Epithelial cell of prostate (primary cell): ENCODE measurements around the gene P3H2.

Experiments used
- DNase-seq: peaks from one replicate; pipeline ENCODE4 v3.0.0-alpha.2; 2011; ENCODE audit warnings: low read depth, low spot score
- H3K27ac ChIP-seq: fragments of 450-650 bp; 2 replicates; pipeline ENCODE4 v1.5.1; 2017; ENCODE audit warnings: mild to moderate bottlenecking

The P3H2 gene

GRCh38 chr3:190127195-190127594 lies 6.5 kb upstream of the P3H2 start:
- no peak for DNase-seq
- H3K27ac ChIP-seq, result no peak overlapping the region

- DNase-seq, result no peak
- no peak overlapping the region for H3K27ac ChIP-seq
Measured at GRCh38 chr3:190125436-190126068, 4.9 kb upstream of the P3H2 start.

GRCh38 chr3:190124067-190124466 lies 3.4 kb upstream of the P3H2 start:
- DNase-seq, result no peak
- H3K27ac ChIP-seq, result no peak overlapping the region

- no peak for DNase-seq
- H3K27ac ChIP-seq, result no peak overlapping the region
Measured at GRCh38 chr3:190122198-190122771, 1.6 kb upstream of the P3H2 start.

GRCh38 chr3:190121383-190121782 lies 686 bp upstream of the P3H2 start:
- no peak overlapping the region for H3K27ac ChIP-seq
- no peak for DNase-seq

- no peak for DNase-seq
- H3K27ac ChIP-seq, result no peak overlapping the region
Measured at GRCh38 chr3:190121061-190121377, 322 bp upstream of the P3H2 start.

GRCh38 chr3:190119461-190120268 lies 1.0 kb downstream of the P3H2 start:
- no peak for DNase-seq
- no peak overlapping the region for H3K27ac ChIP-seq

GRCh38 chr3:190118438-190118837 lies 2.3 kb downstream of the P3H2 start:
- H3K27ac ChIP-seq, result no peak overlapping the region
- DNase-seq, result no peak

GRCh38 chr3:190117981-190118380 lies 2.7 kb downstream of the P3H2 start:
- no peak overlapping the region for H3K27ac ChIP-seq

GRCh38 chr3:190116551-190117067 lies 4.1 kb downstream of the P3H2 start:
- peak; percentile 73 for DNase-seq
- no peak overlapping the region for H3K27ac ChIP-seq

More at GRCh38 chr3:190117981-190118380, 2.7 kb downstream of the P3H2 start:
- DNase-seq, result no peak

GRCh38 chr3:190110826-190111225 lies 9.9 kb downstream of the P3H2 start:
- H3K27ac ChIP-seq, result no peak overlapping the region
- no peak for DNase-seq

GRCh38 chr3:190109441-190109840 lies 11.3 kb downstream of the P3H2 start:
- no peak for DNase-seq
- H3K27ac ChIP-seq, result no peak overlapping the region

- no peak for DNase-seq
- H3K27ac ChIP-seq, result no peak overlapping the region
Measured at GRCh38 chr3:190108804-190109203, 11.9 kb downstream of the P3H2 start.

- no peak for DNase-seq
Measured at GRCh38 chr3:190105876-190106275, 14.8 kb downstream of the P3H2 start.

GRCh38 chr3:190101320-190102011 lies 19.2 kb downstream of the P3H2 start:
- no peak for DNase-seq
- no peak overlapping the region for H3K27ac ChIP-seq

More at GRCh38 chr3:190105876-190106275, 14.8 kb downstream of the P3H2 start:
- no peak overlapping the region for H3K27ac ChIP-seq

- no peak overlapping the region for H3K27ac ChIP-seq
- DNase-seq, result no peak
Measured at GRCh38 chr3:190099099-190099498, 21.6 kb downstream of the P3H2 start.

GRCh38 chr3:190097617-190098016 lies 23.1 kb downstream of the P3H2 start:
- DNase-seq, result no peak
- no peak overlapping the region for H3K27ac ChIP-seq

- no peak overlapping the region for H3K27ac ChIP-seq
- no peak for DNase-seq
Measured at GRCh38 chr3:190097025-190097424, 23.7 kb downstream of the P3H2 start.

GRCh38 chr3:190096345-190096744 lies 24.4 kb downstream of the P3H2 start:
- H3K27ac ChIP-seq, result no peak overlapping the region
- DNase-seq, result no peak

- no peak for DNase-seq
- no peak overlapping the region for H3K27ac ChIP-seq
Measured at GRCh38 chr3:190094160-190094718, 26.5 kb downstream of the P3H2 start.
